Dendritic cell treated with granulocyte-macrophage colony-stimulating factor and Interleukin-4, amounts not matched to agents 40 ng/mL and 50 ng/mL, for 4 days (primary cell): ENCODE data around the gene ATP7B.

Experiments
- H3K27ac Mint-ChIP-seq: one replicate; pipeline ENCODE4 v1.8.0; 2022; ENCODE audit warnings: mild to moderate bottlenecking, mixed read lengths
- H3K27me3 Mint-ChIP-seq: one replicate; pipeline ENCODE4 v1.8.0; 2022; ENCODE audit warnings: mild to moderate bottlenecking, mixed read lengths
- H3K36me3 Mint-ChIP-seq: one replicate; pipeline ENCODE4 v1.8.0; 2022; ENCODE audit warnings: low read depth, mixed read lengths
- H3K4me1 Mint-ChIP-seq: one replicate; pipeline ENCODE4 v1.8.0; 2022; ENCODE audit warnings: low read depth, mixed read lengths
- H3K4me3 Mint-ChIP-seq: one replicate; pipeline ENCODE4 v1.8.0; 2022; ENCODE audit warnings: mild to moderate bottlenecking, moderate library complexity, mixed read lengths
- H3K9me3 Mint-ChIP-seq: one replicate; pipeline ENCODE4 v1.8.0; 2022; ENCODE audit warnings: mixed read lengths
- intact Hi-C: fragments of 100-400 bp; cut with micrococcal nuclease; formaldehyde crosslinking; loops from one replicate; pipeline ENCODE4 v1.15.0; 2022

Gene ATP7B

DNA sequence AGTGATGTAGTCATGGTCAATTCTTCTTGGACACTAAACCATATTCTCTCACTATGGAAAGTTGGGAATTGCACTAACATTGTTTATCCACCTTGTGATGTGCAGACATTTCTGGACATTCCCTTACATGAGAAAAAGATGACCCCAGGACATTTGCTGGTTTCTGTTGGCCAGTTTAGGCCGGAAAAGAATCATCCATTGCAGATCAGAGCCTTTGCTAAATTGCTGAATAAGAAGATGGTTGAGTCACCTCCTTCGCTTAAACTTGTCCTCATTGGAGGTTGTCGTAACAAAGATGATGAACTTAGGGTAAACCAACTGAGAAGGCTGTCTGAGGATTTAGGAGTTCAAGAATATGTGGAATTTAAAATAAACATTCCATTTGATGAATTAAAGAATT lies 13.2 kb upstream of the ATP7B start, which contains the start of gene UTP14C:
TSS of gene UTP14C (plus strand) at position 211 of the 400 bp plus-strand sequence. CDS start 4,114 bp downstream, outside the sequence.
- H3K4me3 Mint-ChIP-seq = no peak within 1 kb of the TSS
- H3K27me3 Mint-ChIP-seq = no peaks in the 10 kb centered on the region
- H3K27ac Mint-ChIP-seq = no peak within 1 kb of the TSS
- peaks cover 92% of the 10 kb centered on the region for H3K36me3 Mint-ChIP-seq
- H3K4me1 Mint-ChIP-seq = peaks cover 6% of the 10 kb centered on the region
- intact Hi-C loops = no loop called here
- H3K9me3 Mint-ChIP-seq = peaks cover 27% of the 10 kb centered on the region

DNA sequence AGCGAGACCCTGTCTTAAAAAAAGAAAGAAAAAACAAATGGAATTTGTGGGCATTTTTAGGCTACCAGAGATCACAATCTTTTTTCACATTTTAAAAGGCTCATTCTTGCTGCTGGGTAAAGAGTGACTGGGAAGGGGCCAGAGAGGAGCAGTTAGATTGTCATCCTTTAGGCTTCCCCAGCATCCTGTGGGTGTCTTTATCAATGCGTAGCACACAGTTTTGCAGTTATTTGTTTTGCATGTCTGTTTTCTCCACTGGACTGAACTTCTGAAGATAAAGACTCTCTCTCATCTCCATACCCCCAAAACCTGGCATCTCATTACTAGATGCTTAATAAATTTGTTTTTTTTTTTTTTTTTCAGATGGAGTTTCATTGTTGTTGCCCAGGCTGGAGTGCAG lies 11.1 kb upstream of the ATP7B start:
- H3K4me1 Mint-ChIP-seq = peaks cover 7% of the 10 kb centered on the region
- intact Hi-C loops = no loop called here

DNA sequence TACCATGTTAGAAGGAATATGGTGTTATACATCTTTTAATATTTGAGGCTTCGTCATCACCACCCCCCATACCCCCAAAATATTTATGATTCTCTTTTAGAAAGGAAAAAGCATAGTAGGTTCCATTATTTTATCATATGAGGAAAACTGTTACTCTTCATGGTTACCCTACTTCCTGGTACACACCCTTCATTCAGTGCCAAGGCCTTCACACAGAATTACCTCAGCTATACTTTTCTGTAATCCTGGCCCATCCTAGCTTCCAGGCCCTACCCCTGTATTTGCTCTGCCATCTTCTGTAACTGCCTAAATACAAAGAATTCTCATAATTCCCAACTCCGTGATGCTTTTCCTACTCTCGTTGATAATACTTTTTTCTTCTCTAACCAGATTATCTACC lies 8.9 kb upstream of the ATP7B start:
- Mint-ChIP-seq H3K4me1 (peaks cover 11% of the 10 kb centered on the region), H3K9me3 (no peaks in the 10 kb centered on the region), H3K36me3 (peaks cover 92% of the 10 kb centered on the region), H3K27me3 (no peaks in the 10 kb centered on the region), H3K27ac (no peak overlapping the region), H3K4me3 (no peak overlapping the region)
- intact Hi-C loops = no loop called here

More for the DNA sequence above, 11.1 kb upstream of the ATP7B start:
- Mint-ChIP-seq H3K27ac (no peak overlapping the region), H3K9me3 (peaks cover 17% of the 10 kb centered on the region), H3K27me3 (no peaks in the 10 kb centered on the region), H3K4me3 (no peak overlapping the region), H3K36me3 (peaks cover 93% of the 10 kb centered on the region)

DNA sequence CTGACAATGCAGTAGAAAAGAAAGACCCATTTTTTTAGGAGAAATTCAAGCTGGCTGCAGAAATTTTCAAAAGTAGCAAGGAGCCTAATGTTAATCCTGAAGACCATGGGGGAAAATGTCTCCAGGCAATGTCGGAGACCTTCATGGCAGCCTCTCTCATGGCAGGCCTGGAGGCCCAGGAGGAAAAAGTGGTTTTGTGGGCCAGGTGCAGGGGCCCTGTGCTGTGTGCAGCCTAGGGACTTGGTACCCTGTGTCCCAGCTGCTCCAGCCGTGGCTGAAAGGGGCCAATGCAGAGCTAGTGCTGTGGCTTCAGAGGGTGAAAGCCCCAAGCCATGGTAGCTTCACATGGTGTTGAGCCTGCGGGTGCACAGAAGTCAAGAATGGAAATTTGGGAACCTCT lies 5.0 kb upstream of the ATP7B start:
- intact Hi-C loops = no loop called here
- Mint-ChIP-seq H3K27ac (no peak overlapping the region), H3K4me1 (peaks cover 17% of the 10 kb centered on the region)

DNA sequence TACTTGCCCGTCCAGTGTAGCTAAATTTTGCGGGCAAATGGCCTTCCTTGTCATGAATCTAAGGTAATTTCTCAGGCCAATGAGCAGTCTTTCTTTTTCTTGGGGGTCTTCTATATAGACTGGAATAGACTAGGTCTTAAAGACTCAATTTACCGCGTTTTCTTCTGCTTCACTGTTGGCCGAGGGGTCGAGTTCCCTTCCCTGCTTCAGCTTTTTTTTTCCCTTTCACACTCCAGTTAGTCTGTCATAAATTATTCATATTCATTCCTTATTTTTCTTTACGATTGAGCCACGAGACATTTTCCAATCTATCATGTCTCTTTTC lies 1.2 kb upstream of the ATP7B start:
- Mint-ChIP-seq H3K36me3 (peaks cover 35% of the 10 kb centered on the region), H3K27me3 (peaks cover 32% of the 10 kb centered on the region), H3K4me1 (peaks cover 22% of the 10 kb centered on the region), H3K4me3 (peak overlapping the region; percentile 97), H3K9me3 (no peaks in the 10 kb centered on the region), H3K27ac (peak overlapping the region; percentile 95)
- intact Hi-C loops = loop anchor here (5.0 kb wide), 3 partner anchors 115 to 440 kb away; partner anchors contain the start of genes NEK5 and VPS36

More for the DNA sequence above, 5.0 kb upstream of the ATP7B start:
- Mint-ChIP-seq H3K27me3 (peaks cover 4% of the 10 kb centered on the region), H3K36me3 (peaks cover 69% of the 10 kb centered on the region), H3K9me3 (no peaks in the 10 kb centered on the region), H3K4me3 (no peak overlapping the region)

DNA sequence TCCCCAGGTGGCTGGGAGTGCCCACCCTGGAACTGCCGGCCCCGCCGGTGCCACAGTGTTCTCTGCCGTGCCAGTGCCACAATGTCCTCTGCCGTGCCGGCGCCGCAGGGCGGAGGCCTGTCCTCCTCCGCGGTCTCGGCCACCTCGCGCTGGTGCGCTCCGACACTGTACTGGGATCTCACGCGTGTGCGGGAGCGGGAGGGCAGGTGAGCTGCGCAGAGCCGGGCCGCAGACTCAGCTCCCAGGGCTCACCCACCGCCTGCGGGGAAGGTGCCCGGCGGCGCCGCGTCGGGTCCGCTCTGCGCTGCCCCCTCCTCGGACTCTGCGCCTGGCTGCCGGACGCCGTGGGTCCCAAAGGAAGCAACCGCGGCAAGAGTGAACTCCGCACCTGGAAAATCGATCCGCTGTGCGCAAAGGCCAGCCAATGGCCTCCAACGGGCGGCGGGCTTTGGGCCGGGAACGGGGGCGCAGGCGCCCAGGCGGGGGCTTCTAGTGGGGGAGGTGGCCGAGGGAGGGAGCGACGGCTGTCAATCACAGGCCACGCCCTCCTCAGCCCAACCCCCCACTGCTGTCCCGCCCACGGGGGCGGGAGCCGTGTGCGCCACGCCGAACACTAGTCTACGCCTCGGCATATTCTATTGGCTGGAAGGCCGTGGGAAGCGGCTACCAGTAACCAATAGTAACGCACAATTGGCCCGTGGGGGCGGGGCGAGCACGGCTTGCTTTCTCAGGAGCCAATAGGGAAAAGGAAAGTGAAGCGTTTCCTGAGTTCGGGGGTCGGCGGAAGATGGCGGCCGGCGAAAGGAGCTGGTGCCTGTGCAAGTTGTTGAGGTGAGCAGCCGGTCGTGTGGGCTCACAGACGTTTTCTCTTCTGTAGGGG lies 622 bp upstream of the ATP7B start, which contains the start of gene ALG11:
TSS of gene ALG11 (plus strand) at position 767 of the 880 bp plus-strand sequence. CDS start at position 788, 21 bp downstream.
- Mint-ChIP-seq H3K27me3 (peaks cover 35% of the 10 kb centered on the region), H3K4me1 (peaks cover 16% of the 10 kb centered on the region), H3K36me3 (peaks cover 28% of the 10 kb centered on the region), H3K9me3 (no peaks in the 10 kb centered on the region), H3K27ac (peak within 1 kb of the TSS; percentile 95), H3K4me3 (peak within 1 kb of the TSS; percentile 97)
- intact Hi-C loops = loop anchor here (5.0 kb wide), 3 partner anchors 115 to 440 kb away; partner anchors contain the start of genes NEK5 and VPS36

DNA sequence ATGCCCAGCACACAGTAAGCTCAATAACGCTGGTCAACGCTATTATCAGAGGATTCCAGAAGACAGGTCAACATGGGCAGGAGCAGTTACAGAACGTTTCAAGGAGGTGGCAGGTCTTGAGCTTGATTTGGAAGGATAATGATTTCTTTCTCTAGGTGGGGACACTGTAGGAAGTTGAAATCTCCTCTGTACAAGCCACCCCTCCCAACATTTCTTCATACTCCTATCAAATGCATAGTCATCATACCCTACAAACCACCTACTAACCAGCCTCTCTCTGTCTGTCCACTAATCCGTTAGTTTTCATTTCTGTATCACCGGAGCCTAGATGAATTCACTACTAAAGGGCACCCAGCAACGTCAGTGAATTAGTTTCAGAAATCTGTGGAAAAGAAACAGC lies 1.3 kb downstream of the ATP7B start:
- Mint-ChIP-seq H3K27ac (no peak overlapping the region), H3K9me3 (no peaks in the 10 kb centered on the region), H3K4me3 (no peak overlapping the region), H3K4me1 (peaks cover 12% of the 10 kb centered on the region), H3K36me3 (peaks cover 14% of the 10 kb centered on the region), H3K27me3 (peaks cover 42% of the 10 kb centered on the region)
- intact Hi-C loops = loop anchor here (5.0 kb wide), 3 partner anchors 117 to 442 kb away; partner anchors contain the start of genes NEK5 and VPS36

DNA sequence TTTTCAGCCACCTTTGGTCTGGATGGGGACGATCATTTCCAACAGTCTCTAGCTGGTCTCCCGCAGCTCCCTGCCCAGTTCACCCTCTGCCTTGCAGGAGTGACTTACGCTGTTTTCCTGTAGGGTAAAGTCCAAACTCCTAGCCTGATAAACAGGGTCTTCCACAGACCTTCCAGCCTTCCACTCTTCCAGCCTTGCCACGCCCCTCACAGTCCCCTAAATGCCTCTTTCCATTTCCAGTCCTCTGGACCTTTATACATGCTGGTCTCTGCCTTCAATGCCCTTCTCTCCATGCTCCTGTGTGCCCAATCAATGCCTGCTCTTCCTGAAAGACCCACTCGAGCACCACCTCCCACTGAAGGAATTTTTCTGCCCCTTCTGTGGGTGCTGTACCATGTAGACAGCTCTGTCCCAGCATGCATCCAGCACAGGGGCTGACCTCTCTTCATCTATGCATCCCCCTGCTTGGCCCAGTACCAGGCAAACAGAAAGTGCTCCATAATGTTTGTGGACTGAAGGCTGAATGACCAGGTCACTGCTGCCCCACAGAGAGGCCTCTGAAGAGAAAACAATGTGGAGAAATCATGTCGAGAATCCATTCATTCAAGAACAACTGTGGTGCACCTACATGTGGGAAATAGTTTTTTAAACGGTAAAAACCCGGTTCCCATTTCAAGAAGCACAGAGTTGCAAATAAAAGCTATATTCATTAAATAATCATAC lies 4.6 kb downstream of the ATP7B start:
- peaks cover 42% of the 10 kb centered on the region for H3K27me3 Mint-ChIP-seq
- no peak overlapping the region for H3K27ac Mint-ChIP-seq
- intact Hi-C loops = no loop called here

DNA sequence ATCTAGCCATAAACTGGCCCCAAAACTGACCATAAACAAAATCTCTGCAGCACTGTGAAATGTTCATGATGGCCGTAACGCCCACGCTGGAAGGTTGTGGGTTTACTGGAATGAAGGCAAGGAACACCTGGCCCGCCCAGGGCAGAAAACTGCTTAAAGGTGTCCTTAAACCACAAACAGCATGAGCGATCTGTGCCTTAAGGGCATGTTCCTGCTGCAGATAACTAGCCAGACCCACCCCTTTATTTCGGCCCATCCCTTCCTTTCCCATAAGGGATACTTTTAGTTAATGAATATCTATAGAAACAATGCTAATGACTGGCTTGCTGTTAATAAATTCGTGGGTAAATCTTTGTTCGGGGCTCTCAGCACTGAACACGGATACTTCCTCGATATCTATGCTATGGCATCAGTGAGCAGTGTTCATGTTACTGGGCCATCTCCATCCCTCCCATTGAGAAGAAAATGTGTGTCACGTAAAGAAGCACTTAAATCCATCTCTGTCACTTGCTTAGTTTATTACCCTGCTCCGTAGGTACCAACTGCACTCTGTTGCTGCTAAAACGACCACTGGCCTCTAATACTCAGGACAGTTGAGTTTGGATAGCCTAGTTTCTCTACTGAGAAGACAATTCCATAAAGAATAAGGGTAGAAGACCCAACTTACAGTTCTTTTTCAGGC lies 5.3 kb downstream of the ATP7B start:
- H3K4me1 Mint-ChIP-seq = peaks cover 3% of the 10 kb centered on the region
- H3K27me3 Mint-ChIP-seq = peaks cover 35% of the 10 kb centered on the region
- no peaks in the 10 kb centered on the region for H3K36me3 Mint-ChIP-seq
- H3K9me3 Mint-ChIP-seq = no peaks in the 10 kb centered on the region
- no peak overlapping the region for H3K4me3 Mint-ChIP-seq
- H3K27ac Mint-ChIP-seq = no peak overlapping the region
- intact Hi-C loops = no loop called here

More for the DNA sequence above, 4.6 kb downstream of the ATP7B start:
- no peaks in the 10 kb centered on the region for H3K9me3 Mint-ChIP-seq
- no peak overlapping the region for H3K4me3 Mint-ChIP-seq
- peaks cover 8% of the 10 kb centered on the region for H3K4me1 Mint-ChIP-seq
- peaks cover 1% of the 10 kb centered on the region for H3K36me3 Mint-ChIP-seq

DNA sequence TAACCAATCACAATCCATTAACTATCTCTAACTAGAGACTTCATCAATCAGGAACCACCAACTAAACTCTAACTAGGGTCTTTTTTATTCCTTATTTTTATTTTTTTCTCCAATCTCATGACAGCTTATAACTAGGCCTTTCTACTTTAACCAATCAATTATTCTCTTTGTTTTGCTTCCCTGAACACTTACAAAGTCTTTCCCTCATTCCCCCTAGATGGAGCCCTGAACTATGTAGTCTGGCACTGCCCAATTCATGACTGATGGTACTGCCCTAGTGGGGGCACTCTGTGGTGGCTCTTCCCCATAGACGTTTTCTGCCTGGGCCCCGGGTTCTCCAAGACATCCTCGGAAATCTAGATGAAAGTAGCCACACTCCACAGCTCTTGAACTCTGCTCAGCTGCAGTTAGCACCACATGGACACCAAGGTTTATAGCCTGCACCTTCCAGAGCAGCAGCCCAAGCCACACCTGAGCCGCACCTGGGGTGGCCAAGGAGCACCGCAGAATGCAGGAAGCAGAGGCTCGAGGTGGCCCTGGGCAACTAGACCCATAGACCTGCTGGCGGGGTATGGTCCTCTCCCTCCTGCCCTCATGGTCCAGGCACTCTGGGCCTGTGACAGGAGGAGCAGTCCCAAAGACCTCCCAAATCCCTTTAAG lies 6.6 kb downstream of the ATP7B start:
- H3K27ac Mint-ChIP-seq = no peak overlapping the region
- H3K36me3 Mint-ChIP-seq = no peaks in the 10 kb centered on the region
- H3K27me3 Mint-ChIP-seq = peaks cover 28% of the 10 kb centered on the region
- no peaks in the 10 kb centered on the region for H3K4me1 Mint-ChIP-seq
- H3K9me3 Mint-ChIP-seq = no peaks in the 10 kb centered on the region
- intact Hi-C loops = no loop called here
- no peak overlapping the region for H3K4me3 Mint-ChIP-seq

DNA sequence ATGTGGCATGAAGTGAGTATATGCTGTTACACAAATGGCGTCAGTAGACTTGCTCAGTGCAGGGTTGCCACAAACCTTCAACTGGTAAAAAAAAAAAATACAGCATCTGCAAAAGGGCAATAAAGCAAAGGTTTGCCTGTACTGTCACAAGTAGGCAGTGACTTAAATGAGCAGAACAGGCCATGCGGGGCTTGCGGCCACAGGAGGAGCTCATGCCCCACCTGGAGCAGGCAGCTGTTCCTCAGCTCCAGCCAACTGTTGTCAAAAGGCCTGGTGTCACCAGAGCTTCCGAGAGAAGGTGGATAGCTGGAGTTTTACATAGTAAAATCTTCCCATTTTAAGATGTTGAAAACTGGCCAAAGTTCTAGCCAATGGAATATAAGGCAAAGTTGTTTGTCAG lies 7.7 kb downstream of the ATP7B start:
- H3K36me3 Mint-ChIP-seq = no peaks in the 10 kb centered on the region
- no peaks in the 10 kb centered on the region for H3K9me3 Mint-ChIP-seq
- H3K4me3 Mint-ChIP-seq = no peak overlapping the region
- no peak overlapping the region for H3K27ac Mint-ChIP-seq
- H3K27me3 Mint-ChIP-seq = peaks cover 21% of the 10 kb centered on the region
- intact Hi-C loops = no loop called here
- no peaks in the 10 kb centered on the region for H3K4me1 Mint-ChIP-seq

DNA sequence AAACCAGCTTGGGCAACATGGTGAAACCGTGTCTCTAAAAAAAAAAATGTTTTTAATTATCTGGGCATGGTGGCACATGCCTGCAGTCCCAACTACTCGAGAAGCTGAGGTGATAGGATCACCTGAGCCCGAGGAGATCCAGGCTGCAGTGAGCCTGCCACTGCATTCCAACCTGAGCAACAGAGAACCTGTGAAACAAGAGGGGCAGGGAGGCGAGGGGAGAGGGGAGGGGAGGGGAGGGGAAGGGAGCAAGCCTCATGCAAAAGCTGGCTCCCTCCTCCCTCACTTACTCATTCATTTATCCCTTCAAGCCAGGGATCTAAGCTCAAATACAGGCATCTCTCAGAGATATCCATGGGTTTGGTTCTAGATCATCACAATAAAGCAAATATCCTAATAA lies 8.9 kb downstream of the ATP7B start:
- no peak overlapping the region for H3K4me3 Mint-ChIP-seq
- intact Hi-C loops = no loop called here
- no peak overlapping the region for H3K27ac Mint-ChIP-seq
- H3K27me3 Mint-ChIP-seq = peaks cover 19% of the 10 kb centered on the region
- no peaks in the 10 kb centered on the region for H3K9me3 Mint-ChIP-seq
- no peaks in the 10 kb centered on the region for H3K4me1 Mint-ChIP-seq
- no peaks in the 10 kb centered on the region for H3K36me3 Mint-ChIP-seq

DNA sequence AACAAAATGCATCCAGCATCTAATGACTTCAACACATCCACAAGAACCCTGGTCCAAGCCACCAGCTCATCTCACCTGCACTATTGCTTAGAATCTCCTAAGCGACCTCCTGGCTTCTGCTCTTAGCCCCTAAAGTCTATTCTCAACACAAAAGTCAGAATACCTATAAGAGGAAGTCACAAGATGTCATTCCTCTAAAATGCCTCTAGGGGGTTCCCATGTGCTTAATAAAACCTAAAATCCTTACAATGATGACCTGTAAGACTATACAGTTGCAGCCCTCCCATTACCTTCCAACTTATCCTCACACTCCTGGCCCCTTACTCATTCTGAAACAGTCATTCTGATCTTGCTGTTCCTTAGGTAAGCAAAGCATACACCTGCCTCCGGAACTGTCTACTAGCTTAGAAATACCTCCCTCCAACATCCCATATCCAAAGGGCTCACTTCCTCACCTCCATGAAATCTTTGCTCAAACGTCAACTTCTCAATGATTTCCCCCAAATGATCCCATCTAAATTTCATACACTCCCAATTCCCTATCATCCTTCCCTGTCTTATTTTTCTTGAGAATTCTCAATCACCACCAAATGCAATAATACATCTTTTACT lies 10.0 kb downstream of the ATP7B start:
- Mint-ChIP-seq H3K27ac (no peak overlapping the region), H3K36me3 (no peaks in the 10 kb centered on the region), H3K4me3 (no peak overlapping the region), H3K9me3 (no peaks in the 10 kb centered on the region), H3K27me3 (peaks cover 13% of the 10 kb centered on the region), H3K4me1 (peaks cover 2% of the 10 kb centered on the region)
- intact Hi-C loops = loop anchor here (2.0 kb wide), 1 partner anchor 200 kb away; no protein-coding TSS in a partner anchor
